ENCODE data around the gene SH2D6.
"Not testable (repeated sequence)": the region's sequence is repeated elsewhere in the genome, so short reads cannot be mapped to it uniquely, and the experiment has no call there.

SH2D6 gene

GRCh38 chr2:85472261-85472660 lies 53.7 kb downstream of the SH2D6 start:
- DNase-seq = no peak

- no peak for DNase-seq
Observed at GRCh38 chr2:85475799-85476490, 57.4 kb downstream of the SH2D6 start.

- no peak for DNase-seq
Observed at GRCh38 chr2:85476624-85477023, 58.1 kb downstream of the SH2D6 start.

GRCh38 chr2:85477884-85478283 lies 59.4 kb downstream of the SH2D6 start:
- DNase-seq = no peak

- DNase-seq = no peak
Observed at GRCh38 chr2:85481818-85482777, 63.6 kb downstream of the SH2D6 start.

GRCh38 chr2:85484615-85485014 lies 66.1 kb downstream of the SH2D6 start:
- not testable (repeated sequence) for DNase-seq

- no peak for DNase-seq
Observed at GRCh38 chr2:85485815-85486214, 67.3 kb downstream of the SH2D6 start.
